ENCODE data around the gene FATE1.

FATE1 gene

DNA sequence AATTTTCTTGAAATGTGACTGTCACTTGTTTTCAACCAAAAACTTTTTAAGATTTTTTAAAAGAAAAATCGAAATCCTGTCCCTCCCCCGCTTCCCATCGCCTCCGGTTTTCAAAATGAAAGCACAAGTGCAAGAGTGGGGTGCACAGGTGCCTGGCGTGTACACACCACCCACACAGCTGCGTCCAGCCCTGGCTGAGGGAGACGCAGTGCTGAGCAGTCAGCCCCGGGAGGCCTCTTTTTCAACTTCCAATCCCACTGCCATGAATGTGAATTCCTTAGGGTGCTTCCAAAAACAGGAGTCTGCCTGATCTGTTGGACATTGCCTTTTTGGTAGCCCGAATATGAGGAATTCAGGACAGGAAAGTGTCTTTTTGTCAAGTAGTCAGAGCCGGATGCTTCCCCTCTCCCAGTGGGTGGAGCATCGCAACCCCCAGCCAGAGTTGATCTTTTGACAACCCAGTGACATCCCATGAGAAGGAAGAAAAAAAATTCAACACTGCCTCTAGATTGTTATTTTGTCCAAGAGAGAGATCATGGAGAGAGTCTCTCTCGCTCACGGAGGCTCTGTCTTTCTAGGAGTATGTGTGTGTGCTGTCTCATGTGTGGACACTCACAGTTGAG lies 11.7 kb upstream of the FATE1 start:
- H3K27ac ChIP-seq, result no peak overlapping the region
- no peak overlapping the region for H3K4me3 ChIP-seq
- TF ChIP-seq, protein P1, sequence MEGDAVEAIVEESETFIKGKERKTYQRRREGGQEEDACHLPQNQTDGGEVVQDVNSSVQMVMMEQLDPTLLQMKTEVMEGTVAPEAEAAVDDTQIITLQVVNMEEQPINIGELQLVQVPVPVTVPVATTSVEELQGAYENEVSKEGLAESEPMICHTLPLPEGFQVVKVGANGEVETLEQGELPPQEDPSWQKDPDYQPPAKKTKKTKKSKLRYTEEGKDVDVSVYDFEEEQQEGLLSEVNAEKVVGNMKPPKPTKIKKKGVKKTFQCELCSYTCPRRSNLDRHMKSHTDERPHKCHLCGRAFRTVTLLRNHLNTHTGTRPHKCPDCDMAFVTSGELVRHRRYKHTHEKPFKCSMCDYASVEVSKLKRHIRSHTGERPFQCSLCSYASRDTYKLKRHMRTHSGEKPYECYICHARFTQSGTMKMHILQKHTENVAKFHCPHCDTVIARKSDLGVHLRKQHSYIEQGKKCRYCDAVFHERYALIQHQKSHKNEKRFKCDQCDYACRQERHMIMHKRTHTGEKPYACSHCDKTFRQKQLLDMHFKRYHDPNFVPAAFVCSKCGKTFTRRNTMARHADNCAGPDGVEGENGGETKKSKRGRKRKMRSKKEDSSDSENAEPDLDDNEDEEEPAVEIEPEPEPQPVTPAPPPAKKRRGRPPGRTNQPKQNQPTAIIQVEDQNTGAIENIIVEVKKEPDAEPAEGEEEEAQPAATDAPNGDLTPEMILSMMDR (IDR thresholded peaks at IDR 0.05), result no peak
- no peak for DNase-seq (ENCODE audit: low spot score)

DNA sequence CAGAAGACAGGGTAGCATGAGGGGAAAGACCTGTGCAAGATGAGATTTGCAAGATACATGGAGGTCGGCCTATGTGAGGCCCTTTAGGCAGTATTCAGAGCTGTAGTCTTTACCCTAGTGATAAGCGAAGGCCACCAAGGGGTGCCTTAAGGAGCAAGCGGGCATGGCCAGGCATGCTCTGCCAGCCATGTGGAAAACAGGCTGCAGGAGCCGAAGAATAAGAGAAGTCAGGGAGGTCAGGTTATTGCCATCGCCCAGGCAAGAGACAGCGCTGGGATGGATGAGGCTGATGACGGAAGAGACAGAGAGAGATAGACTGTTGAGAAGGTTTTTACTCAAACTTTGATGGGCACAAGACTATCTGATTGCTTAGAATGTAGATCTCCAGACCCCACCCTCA lies 7.0 kb upstream of the FATE1 start:
- no peak overlapping the region for H3K4me3 ChIP-seq
- no peak for DNase-seq (ENCODE audit: low spot score)
- TF ChIP-seq, protein P1 (IDR thresholded peaks at IDR 0.05), result no peak
- no peak overlapping the region for H3K27ac ChIP-seq

DNA sequence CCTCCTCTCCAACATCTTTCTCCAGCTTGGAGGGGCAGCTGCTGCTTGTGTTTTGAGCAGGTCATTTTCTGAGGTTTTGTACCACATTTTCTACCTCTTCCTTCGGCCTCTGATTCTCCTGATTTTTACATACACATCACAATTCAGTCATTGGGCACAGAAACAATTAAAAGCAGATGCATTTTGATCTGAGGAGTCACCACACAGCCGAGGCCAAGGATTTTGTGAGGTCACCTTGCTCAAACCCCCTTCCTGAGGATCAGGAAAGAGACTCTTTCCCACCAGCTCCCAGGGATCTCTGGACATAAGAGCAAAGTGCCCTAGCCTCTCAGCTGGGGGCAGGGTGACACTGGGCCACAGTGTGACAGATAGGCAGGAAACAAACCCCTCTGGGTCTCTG lies 5.4 kb upstream of the FATE1 start:
- TF ChIP-seq, protein P1 (IDR thresholded peaks at IDR 0.05), result no peak
- Histone ChIP-seq H3K27ac (no peak overlapping the region), H3K4me3 (no peak overlapping the region)
- no peak for DNase-seq (ENCODE audit: low spot score)

DNA sequence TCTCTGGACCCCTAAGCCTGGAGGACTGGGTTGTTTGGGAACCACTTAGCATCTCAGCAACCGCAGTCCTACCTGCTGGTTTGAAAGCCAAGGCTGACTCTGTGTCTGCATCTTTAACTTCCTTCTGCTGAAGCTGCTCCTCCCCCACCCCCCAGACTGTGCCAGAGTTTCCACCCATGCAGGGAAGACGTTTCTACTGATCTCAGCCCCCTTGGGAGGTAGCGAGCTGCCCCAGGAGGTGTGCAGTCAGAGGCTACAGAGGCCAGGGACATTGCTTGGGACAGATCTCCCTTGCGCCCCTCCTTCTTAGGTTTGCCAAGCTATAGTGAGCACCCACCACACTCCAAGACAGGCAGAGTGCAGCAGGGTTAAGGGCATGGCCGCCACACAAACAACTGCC lies 4.7 kb upstream of the FATE1 start:
- Histone ChIP-seq H3K4me3 (no peak overlapping the region), H3K27ac (no peak overlapping the region)
- TF ChIP-seq, protein P1 (IDR thresholded peaks at IDR 0.05), result no peak
- DNase-seq (ENCODE audit: low spot score), result no peak

DNA sequence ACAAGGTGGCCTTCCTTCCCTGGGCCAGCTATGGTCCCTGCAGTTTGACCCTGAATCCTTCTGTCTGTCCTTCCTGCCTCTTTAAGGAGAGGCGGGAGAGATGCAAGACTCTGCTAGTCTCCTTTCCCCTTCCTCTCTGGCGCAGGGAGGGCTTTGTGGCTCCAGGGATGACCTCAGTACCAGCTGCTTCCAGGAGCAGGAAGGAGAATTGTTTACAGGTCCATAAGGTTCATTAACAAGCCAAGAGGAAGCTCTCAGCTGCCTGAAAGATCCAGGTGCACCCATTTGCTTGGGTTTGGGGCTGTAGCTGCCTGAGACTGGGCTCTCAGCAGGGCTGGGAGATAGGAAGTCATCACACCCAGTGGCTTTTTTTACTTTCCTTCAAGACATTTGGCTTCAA lies 4.0 kb upstream of the FATE1 start:
- TF ChIP-seq, protein P1 (IDR thresholded peaks at IDR 0.05), result no peak
- Histone ChIP-seq H3K4me3 (no peak overlapping the region), H3K27ac (no peak overlapping the region)
- DNase-seq (ENCODE audit: low spot score), result no peak

DNA sequence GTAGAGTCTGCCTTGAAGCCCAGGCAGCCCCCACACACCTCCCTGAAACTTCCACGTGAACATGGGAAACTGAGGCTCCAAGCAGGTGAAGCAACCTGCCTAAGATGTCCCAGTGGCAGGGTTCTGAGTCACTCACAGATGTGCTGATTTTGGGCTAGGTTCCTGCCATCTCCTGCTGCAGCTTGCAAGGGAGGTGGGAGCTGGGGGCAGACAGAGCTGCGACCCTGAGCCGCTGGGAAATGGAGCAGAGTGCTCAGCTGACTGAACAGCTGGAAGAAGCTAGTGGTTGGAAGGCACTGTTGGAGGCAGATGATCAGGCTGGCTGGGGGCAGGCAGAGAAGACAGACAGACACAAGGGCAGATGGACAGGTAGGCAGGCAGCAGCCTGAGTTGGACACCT lies 3.6 kb upstream of the FATE1 start:
- DNase-seq (ENCODE audit: low spot score), result no peak
- H3K4me3 ChIP-seq, result no peak overlapping the region
- H3K27ac ChIP-seq, result no peak overlapping the region

DNA sequence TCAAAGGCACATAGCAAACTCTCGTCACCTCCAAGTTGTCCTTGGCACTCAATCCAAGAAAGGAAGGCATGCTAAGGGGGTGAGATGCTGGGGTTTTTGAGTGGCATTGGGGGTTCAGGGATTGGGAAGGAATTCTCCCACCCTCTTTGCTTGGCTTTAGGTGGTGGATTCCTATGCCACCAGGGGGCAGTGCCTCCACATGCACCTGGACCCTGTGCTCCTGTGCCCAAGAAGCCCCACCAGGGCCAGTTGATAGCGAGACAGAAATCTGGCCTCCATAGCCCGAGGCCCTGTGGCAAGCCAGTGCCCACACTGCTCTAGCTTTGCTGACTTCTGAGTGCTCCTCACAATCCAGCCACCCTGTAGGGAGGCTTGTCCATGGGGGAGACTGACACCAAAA lies 2.0 kb upstream of the FATE1 start:
- TF ChIP-seq, protein P1 (IDR thresholded peaks at IDR 0.05), result no peak
- H3K27ac ChIP-seq, result no peak overlapping the region
- H3K4me3 ChIP-seq, result no peak overlapping the region
- DNase-seq (ENCODE audit: low spot score), result no peak

More for the DNA sequence above, 3.6 kb upstream of the FATE1 start:
- TF ChIP-seq, protein P1 (IDR thresholded peaks at IDR 0.05), result no peak

Data from coronary artery (tissue), 2 donors.